GM21723 (cell line): ENCODE data around the gene SIGLEC14.

Experiments
- ATAC-seq: cut with Tn5 transposase; IDR thresholded peaks from one replicate; pipeline ENCODE4 v1.9.1; 2021; ENCODE audit warnings: mild to moderate bottlenecking, moderate library complexity; ENCODE audit not compliant: unreplicated experiment

The SIGLEC14 gene

DNA sequence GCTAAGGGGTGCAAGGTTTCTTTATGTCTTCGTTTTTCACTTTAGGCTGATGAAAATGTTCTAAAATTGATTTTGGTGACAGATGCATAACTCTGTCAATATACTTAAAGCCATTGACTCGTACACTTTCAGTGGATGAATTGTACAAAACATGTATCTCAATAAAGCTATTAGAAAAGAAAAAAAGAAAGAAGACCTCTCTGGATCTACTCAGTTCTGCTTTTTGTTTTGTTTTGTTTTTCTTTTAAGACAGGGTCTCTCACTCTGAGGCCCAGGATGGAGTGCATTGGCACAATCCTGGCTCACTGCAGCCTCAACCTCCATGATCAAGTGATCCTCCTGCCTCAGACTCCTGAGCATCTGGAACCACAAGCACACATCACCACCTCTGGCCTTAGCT lies 19.9 kb downstream of the SIGLEC14 start:
- no peak for ATAC-seq

DNA sequence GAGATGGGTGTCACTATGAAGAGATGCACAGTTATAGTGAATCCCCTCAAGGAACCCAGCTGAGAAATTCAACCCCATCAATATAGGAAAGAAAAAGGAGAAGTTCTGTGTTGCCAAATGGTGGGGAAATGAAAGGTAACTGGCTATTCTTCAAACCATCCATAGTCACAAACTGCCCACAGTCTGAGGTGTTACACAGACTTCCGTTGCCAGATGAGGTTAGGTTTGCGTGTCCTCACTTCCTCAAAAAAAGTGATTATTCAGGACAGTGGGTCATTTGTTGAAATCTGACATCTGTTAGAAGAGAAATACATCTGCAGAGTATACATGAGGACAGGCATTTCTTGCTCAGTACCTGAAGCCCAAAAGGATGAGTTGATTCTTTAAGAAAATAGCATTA lies 25.4 kb downstream of the SIGLEC14 start:
- no peak for ATAC-seq

- ATAC-seq, result no peak
Observed at GRCh38 chr19:51615991-51616390, 30.6 kb downstream of the SIGLEC14 start.

DNA sequence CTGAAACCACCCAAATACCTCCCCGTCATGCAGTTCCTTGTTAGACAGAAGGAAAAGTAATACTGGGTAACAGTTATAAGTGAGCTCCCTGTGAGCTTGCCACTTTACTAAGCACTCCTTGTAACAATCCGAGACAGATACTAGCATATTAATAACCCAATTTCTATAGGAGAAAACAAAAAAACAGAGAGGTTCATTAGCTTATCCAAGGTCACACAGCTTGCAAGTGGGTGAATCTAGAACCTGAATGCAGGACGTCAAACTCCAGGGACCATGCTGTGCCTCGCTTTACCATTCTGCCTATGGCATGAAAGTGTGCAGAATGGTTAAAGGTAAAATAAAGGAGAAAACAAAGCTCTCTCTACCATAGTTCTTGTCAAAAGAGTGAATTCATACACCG lies 31.8 kb downstream of the SIGLEC14 start:
- ATAC-seq, result no peak

GRCh38 chr19:51610576-51610975 lies 36.0 kb downstream of the SIGLEC14 start:
- no peak for ATAC-seq

DNA sequence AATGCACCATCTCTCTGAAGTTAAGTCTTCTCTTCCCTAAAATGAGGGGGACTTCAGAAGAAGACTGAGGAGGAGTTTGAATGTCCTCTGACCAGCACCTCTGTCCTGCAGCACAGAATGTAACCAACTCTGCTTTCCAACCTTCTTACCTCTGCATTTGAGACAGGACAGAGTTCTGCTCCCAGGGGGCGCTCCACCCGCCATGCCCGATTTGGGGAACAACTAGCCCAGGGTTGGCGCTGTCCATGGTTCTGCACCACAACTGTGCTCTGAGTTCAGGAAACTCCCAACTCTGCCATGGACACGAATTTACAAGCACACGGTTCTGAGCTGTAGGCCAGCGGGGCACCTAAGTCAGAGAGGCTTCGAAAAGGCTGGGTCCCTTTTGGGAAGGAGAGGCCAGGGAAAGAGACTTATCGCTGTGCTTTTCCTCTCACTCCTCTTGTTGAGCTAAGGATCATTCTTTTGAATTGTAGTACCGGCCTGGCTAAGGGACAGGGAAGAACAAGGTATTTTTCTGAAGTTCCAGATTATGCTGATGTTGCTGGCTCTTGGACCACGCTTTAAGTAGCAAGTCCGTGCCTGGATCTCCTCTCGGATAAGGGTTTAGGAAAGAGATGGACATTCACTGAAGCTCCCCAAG lies 38.6 kb downstream of the SIGLEC14 start:
- ATAC-seq, result no peak

- ATAC-seq, result peak; percentile 89
Observed at GRCh38 chr19:51607077-51607476, 39.5 kb downstream of the SIGLEC14 start.

GRCh38 chr19:51602189-51602854 lies 44.3 kb downstream of the SIGLEC14 start:
- no peak for ATAC-seq

DNA sequence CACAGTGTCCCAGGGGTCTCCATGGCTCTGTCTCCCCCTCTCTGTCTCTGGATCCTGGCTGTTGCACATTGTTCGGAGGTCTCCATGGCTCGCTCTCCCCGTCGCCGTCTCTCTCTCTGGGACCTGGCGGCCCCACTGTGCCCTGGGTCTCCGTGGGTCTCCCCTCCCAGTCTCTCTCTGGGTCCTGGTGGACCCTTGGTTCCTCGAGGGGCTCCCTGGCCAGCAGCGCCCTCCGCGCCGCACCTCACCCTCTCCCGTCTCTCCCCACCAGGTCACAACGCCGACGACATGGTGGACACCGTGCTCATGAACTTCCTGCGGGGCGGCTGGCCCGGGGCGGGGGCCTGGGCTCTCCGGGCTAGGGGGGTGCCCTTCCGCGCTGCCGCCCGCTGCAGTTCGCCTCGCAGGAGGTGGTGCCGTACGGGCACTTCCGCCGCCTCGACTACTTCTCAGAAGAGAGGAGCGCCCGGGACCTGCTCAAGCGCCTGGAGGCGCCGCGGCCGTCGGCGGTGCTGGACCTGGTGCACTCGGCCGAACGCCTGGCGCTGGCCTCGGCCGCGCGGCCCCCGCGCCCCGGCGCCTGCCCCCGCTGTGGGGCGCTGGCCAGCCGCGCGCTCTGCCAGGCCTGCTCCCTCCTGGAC lies 45.6 kb downstream of the SIGLEC14 start:
- ATAC-seq, result no peak

DNA sequence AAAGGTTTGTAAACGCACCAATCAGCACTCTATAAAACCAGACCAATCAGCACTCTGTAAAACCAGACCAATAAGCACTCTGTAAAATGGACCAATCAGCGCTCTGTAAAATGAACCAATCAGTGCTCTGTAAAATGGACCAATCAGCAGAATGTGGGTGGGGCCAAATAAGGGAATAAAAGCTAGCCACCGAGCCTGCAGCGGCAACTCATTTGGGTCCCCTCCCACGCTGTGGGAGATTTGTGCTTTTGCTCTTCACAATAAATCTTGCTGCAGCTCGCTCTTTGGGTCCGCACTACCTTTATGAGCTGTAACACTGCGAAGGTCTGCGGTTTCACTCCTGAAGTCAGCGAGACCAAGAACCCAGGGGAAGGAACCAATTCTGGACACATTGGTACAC lies 47.5 kb downstream of the SIGLEC14 start:
- no peak for ATAC-seq

DNA sequence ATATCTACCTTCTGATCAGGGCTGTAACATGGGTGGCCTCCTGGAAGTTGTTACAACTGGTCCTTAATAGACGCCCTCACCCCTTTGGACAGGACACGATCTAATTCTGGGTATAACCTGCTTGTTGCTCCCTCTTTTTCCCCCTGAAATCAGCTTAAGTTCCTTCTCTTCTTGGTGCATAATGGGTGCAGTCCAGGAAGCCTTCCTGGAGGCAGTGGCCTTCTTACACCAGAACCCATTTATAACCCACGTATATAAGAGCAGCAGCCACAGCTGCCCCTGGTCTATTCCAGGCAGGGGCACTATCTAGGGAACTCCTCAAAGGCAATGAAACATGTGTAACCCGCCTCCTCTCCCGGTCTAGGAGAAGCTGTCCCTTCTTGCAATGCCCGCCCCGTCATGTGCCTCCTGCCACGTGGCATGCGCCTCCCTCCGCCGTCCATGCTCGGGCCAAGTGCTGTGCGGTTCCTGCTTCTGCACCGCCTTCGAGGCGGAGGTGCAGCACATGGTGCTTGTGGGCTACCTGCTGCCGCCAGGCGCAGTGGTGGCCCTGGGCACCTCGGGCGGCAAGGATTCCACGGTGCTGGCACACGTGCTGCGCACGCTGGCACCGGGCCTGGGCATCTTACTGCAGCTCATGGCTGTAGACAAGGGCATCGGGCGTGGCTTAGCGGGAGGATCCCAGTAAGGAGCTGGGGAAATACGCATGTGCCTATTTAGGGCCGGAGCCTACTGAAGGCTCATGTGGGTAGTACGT lies 48.3 kb downstream of the SIGLEC14 start:
- no peak for ATAC-seq

- ATAC-seq, result no peak
Observed at GRCh38 chr19:51595190-51596175, 51.1 kb downstream of the SIGLEC14 start.

- ATAC-seq, result peak; percentile 14
Observed at GRCh38 chr19:51594774-51595109, 51.9 kb downstream of the SIGLEC14 start.

- peak; percentile 96 for ATAC-seq
Observed at GRCh38 chr19:51593969-51594773, 52.5 kb downstream of the SIGLEC14 start.

GRCh38 chr19:51593138-51593890 lies 53.3 kb downstream of the SIGLEC14 start:
- no peak for ATAC-seq
